Measurements from ENCODE around the gene POLR1F.

DNA sequence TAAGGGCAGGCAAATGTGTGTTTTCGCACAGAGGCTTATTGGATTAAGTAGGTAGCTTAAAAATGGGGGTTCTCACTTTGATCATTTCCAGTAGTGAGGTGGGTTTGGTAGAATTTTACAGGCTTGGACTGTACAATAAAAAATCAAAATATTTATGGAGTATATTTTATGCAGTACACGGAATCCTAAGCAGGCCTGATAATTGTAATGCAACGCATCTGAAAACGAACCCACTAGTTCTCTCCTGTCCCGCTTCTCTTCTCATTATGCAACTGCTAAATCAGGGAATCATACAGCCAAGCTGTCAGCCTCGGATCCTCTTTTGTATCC is 377 bp upstream of the POLR1F start:
- TF ChIP-seq, protein P1, sequence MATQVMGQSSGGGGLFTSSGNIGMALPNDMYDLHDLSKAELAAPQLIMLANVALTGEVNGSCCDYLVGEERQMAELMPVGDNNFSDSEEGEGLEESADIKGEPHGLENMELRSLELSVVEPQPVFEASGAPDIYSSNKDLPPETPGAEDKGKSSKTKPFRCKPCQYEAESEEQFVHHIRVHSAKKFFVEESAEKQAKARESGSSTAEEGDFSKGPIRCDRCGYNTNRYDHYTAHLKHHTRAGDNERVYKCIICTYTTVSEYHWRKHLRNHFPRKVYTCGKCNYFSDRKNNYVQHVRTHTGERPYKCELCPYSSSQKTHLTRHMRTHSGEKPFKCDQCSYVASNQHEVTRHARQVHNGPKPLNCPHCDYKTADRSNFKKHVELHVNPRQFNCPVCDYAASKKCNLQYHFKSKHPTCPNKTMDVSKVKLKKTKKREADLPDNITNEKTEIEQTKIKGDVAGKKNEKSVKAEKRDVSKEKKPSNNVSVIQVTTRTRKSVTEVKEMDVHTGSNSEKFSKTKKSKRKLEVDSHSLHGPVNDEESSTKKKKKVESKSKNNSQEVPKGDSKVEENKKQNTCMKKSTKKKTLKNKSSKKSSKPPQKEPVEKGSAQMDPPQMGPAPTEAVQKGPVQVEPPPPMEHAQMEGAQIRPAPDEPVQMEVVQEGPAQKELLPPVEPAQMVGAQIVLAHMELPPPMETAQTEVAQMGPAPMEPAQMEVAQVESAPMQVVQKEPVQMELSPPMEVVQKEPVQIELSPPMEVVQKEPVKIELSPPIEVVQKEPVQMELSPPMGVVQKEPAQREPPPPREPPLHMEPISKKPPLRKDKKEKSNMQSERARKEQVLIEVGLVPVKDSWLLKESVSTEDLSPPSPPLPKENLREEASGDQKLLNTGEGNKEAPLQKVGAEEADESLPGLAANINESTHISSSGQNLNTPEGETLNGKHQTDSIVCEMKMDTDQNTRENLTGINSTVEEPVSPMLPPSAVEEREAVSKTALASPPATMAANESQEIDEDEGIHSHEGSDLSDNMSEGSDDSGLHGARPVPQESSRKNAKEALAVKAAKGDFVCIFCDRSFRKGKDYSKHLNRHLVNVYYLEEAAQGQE (IDR thresholded peaks at IDR 0.05; ENCODE audit: unreplicated experiment), result no peak
- TF ChIP-seq CREB1 (CRISPR knock-in tag; IDR thresholded peaks at IDR 0.05; ENCODE audit: low read depth) (no peak), POLR2AphosphoS5 (IDR thresholded peaks at IDR 0.05; ENCODE audit: low read depth) (no peak), EZH2 (IDR thresholded peaks at IDR 0.05; ENCODE audit: low read depth, unreplicated experiment) (no peak), EZH2phosphoT487 (IDR thresholded peaks at IDR 0.05; ENCODE audit: unreplicated experiment) (no peak), STAT1 (IDR thresholded peaks at IDR 0.05; ENCODE audit: unreplicated experiment) (no peak), ZNF114 (CRISPR knock-in tag; IDR thresholded peaks at IDR 0.05) (no peak), JUNB (IDR thresholded peaks at IDR 0.05; ENCODE audit: unreplicated experiment) (no peak)
- TF ChIP-seq, protein P2, sequence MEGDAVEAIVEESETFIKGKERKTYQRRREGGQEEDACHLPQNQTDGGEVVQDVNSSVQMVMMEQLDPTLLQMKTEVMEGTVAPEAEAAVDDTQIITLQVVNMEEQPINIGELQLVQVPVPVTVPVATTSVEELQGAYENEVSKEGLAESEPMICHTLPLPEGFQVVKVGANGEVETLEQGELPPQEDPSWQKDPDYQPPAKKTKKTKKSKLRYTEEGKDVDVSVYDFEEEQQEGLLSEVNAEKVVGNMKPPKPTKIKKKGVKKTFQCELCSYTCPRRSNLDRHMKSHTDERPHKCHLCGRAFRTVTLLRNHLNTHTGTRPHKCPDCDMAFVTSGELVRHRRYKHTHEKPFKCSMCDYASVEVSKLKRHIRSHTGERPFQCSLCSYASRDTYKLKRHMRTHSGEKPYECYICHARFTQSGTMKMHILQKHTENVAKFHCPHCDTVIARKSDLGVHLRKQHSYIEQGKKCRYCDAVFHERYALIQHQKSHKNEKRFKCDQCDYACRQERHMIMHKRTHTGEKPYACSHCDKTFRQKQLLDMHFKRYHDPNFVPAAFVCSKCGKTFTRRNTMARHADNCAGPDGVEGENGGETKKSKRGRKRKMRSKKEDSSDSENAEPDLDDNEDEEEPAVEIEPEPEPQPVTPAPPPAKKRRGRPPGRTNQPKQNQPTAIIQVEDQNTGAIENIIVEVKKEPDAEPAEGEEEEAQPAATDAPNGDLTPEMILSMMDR (conservative IDR thresholded peaks at IDR 0.05; ENCODE audit: low read depth in 2 of 2), result no peak
- TF ChIP-seq, protein P3, sequence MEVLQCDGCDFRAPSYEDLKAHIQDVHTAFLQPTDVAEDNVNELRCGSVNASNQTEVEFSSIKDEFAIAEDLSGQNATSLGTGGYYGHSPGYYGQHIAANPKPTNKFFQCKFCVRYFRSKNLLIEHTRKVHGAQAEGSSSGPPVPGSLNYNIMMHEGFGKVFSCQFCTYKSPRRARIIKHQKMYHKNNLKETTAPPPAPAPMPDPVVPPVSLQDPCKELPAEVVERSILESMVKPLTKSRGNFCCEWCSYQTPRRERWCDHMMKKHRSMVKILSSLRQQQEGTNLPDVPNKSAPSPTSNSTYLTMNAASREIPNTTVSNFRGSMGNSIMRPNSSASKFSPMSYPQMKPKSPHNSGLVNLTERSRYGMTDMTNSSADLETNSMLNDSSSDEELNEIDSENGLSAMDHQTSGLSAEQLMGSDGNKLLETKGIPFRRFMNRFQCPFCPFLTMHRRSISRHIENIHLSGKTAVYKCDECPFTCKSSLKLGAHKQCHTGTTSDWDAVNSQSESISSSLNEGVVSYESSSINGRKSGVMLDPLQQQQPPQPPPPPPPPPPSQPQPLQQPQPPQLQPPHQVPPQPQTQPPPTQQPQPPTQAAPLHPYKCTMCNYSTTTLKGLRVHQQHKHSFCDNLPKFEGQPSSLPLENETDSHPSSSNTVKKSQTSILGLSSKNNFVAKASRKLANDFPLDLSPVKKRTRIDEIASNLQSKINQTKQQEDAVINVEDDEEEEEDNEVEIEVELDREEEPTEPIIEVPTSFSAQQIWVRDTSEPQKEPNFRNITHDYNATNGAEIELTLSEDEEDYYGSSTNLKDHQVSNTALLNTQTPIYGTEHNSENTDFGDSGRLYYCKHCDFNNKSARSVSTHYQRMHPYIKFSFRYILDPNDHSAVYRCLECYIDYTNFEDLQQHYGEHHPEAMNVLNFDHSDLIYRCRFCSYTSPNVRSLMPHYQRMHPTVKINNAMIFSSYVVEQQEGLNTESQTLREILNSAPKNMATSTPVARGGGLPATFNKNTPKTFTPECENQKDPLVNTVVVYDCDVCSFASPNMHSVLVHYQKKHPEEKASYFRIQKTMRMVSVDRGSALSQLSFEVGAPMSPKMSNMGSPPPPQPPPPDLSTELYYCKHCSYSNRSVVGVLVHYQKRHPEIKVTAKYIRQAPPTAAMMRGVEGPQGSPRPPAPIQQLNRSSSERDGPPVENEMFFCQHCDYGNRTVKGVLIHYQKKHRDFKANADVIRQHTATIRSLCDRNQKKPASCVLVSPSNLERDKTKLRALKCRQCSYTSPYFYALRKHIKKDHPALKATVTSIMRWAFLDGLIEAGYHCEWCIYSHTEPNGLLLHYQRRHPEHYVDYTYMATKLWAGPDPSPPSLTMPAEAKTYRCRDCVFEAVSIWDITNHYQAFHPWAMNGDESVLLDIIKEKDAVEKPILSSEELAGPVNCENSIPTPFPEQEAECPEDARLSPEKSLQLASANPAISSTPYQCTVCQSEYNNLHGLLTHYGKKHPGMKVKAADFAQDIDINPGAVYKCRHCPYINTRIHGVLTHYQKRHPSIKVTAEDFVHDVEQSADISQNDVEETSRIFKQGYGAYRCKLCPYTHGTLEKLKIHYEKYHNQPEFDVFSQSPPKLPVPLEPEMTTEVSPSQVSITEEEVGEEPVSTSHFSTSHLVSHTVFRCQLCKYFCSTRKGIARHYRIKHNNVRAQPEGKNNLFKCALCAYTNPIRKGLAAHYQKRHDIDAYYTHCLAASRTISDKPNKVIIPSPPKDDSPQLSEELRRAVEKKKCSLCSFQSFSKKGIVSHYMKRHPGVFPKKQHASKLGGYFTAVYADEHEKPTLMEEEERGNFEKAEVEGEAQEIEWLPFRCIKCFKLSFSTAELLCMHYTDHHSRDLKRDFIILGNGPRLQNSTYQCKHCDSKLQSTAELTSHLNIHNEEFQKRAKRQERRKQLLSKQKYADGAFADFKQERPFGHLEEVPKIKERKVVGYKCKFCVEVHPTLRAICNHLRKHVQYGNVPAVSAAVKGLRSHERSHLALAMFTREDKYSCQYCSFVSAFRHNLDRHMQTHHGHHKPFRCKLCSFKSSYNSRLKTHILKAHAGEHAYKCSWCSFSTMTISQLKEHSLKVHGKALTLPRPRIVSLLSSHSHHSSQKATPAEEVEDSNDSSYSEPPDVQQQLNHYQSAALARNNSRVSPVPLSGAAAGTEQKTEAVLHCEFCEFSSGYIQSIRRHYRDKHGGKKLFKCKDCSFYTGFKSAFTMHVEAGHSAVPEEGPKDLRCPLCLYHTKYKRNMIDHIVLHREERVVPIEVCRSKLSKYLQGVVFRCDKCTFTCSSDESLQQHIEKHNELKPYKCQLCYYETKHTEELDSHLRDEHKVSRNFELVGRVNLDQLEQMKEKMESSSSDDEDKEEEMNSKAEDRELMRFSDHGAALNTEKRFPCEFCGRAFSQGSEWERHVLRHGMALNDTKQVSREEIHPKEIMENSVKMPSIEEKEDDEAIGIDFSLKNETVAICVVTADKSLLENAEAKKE (CRISPR knock-in tag; IDR thresholded peaks at IDR 0.05), result no peak
